CD4-positive, alpha-beta memory T cell (primary cell): ENCODE results near the gene DENND5A. TPM values are rescaled to one million over a fixed set of nuclear protein-coding genes. Genes with fewer than 3 reads are reported as not detected.
A peak's percentile ranks its signal among the peaks of the same experiment; 100 is the strongest.

ENCODE experiments used
- CTCF ChIA-PET: fragments of 350-600 bp; sonication (Branson Sonifier 250); formaldehyde crosslinking; loops from one replicate; lab custom pipeline; 2021; ENCODE audit warnings: inconsistent platforms; ENCODE audit not compliant: partially characterized antibody; lab: Charles Lee
- POLR2A ChIA-PET: fragments of 350-600 bp; sonication (Branson Sonifier 250); formaldehyde crosslinking; loops from one replicate; lab custom pipeline; 2021; ENCODE audit not compliant: partially characterized antibody; lab: Charles Lee
- DNase-seq, 5 donors: peaks; one replicate each; pipeline versions ENCODE4 v3.0.0 to v3.0.0-alpha.2; 2020 to 2022; ENCODE audit warnings: mixed read lengths in 1 of 5
- H3K27ac ChIP-seq: one replicate; pipeline ENCODE4 v1.7.0; 2013; ENCODE audit warnings: low read depth, low read length
- H3K27me3 ChIP-seq: 2 replicates; pipeline ENCODE4 v1.7.0; 2013; ENCODE audit warnings: mild to moderate bottlenecking, low read length, moderate library complexity; ENCODE audit not compliant: insufficient read depth
- H3K36me3 ChIP-seq: 2 replicates; pipeline ENCODE4 v1.7.0; 2013; ENCODE audit warnings: mild to moderate bottlenecking, low read length, moderate library complexity; ENCODE audit not compliant: insufficient read depth
- H3K4me1 ChIP-seq: 2 replicates; pipeline ENCODE4 v1.7.0; 2013; ENCODE audit warnings: mild to moderate bottlenecking, low read length, moderate library complexity; ENCODE audit not compliant: insufficient read depth
- H3K4me3 ChIP-seq, 2 donors: one replicate each; pipeline ENCODE4 v1.7.0; 2013; ENCODE audit warnings: low read length in 2 of 2, mild to moderate bottlenecking in 1 of 2
- H3K9me3 ChIP-seq, 2 donors: one replicate each; pipeline ENCODE4 v1.7.0; 2013; ENCODE audit warnings: low read length in 2 of 2, control low read depth in 1 of 2; ENCODE audit not compliant: control insufficient read depth in 1 of 2
- H3K27ac Mint-ChIP-seq, 7 donors: one replicate each; pipeline ENCODE4 v1.8.0; 2020 to 2021; ENCODE audit warnings: mixed read lengths in 7 of 7, mild to moderate bottlenecking in 6 of 7, inconsistent platforms in 3 of 7, moderate library complexity in 3 of 7
- H3K27me3 Mint-ChIP-seq, 2 donors: one replicate each; pipeline ENCODE4 v1.8.0; 2020 to 2021; ENCODE audit warnings: mixed read lengths in 2 of 2
- H3K36me3 Mint-ChIP-seq, 2 donors: one replicate each; pipeline ENCODE4 v1.8.0; 2020 to 2021; ENCODE audit warnings: mixed read lengths in 2 of 2, inconsistent platforms in 1 of 2, mild to moderate bottlenecking in 1 of 2
- H3K4me1 Mint-ChIP-seq, 4 donors: one replicate each; pipeline ENCODE4 v1.8.0; 2020 to 2021; ENCODE audit warnings: mixed read lengths in 4 of 4, mild to moderate bottlenecking in 1 of 4
- H3K4me3 Mint-ChIP-seq, 8 donors: one replicate each; pipeline ENCODE4 v1.8.0; 2020 to 2021; ENCODE audit warnings: mixed read lengths in 8 of 8, mild to moderate bottlenecking in 7 of 8, moderate library complexity in 6 of 8, inconsistent platforms in 3 of 8
- H3K9me3 Mint-ChIP-seq, 8 donors: one replicate each; pipeline ENCODE4 v1.8.0; 2020 to 2021; ENCODE audit warnings: mixed read lengths in 8 of 8, mild to moderate bottlenecking in 5 of 8, inconsistent platforms in 3 of 8, moderate library complexity in 1 of 8
- intact Hi-C: fragments of 100-400 bp; cut with micrococcal nuclease; formaldehyde crosslinking; loops from one replicate; pipeline ENCODE4 v1.15.1; 2023
- polyA plus RNA-seq, 2 donors: library from polyadenylated mRNA; unstranded; fragments of 300-500 nt; fragmentation: Illumina TruSeq; gene quantifications; one replicate each; pipeline ENCODE4 v1.2.3, GENCODE V29; 2021
- total RNA-seq, 2 experiments: library from RNA; stranded (reverse); gene quantifications; one replicate each; pipeline ENCODE4 v1.2.3, GENCODE V29; 2021

The DENND5A gene
- total and polyA plus RNA-seq, 4 experiments from 2014 or later, result 14.5 to 61.9 (median 49.1) TPM

DNA sequence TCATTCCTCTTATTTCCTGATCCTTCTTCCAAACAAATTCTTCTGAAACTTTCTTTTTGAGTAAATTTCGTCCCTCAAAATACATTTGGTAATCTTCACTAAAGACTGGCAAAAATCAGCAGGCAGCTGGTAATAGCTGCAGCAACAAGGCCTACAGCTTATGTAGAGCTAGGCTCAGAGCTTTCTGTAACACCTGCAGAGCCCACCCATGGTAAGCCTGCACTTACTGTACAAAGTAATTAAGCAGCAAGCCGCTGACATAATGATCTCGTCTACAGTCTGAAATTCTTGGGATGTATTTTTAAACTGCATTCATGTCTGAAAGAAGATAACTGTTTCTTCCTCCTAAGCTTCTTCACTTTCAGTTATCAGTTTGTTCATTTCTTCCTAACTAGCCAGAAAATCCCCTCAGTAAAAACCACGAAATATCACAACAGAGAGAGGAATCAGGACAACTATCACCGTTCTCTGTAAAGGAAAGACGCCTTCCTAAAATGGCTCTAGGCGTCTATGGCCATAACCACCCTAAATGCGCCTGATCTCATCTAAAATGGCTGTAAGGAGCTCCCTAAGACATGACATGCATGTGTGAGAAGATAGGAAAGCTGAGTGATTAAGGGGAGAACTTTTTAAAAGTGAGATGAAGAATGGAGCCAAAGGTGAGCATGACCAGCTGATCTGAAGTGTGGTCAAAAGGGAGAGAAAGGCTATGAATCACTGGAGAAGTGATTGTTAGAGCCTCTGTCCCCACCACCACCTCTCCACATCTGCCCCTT lies 56.2 kb downstream of the DENND5A start:
- ChIA-PET CTCF (interaction anchor here (1.3 to 1.4 kb wide), 2 partner anchors 14 to 298 kb away, joined by 3 to 4 read pairs; no protein-coding TSS in a partner anchor), POLR2A (no interaction called here)
- Mint-ChIP-seq H3K9me3 (no peaks in the 10 kb centered on the region), H3K27ac (peak overlapping the region in 3 of 7 donors; percentile 1 to 8 (median 2)), H3K36me3 (peaks cover under 1 to 1% of the 10 kb centered on the region in 2 donors), H3K4me3 (peak overlapping the region in 4 of 8 donors; percentile 1 to 23 (median 12)), H3K4me1 (peaks cover 24 to 44% (median 38%) of the 10 kb centered on the region in 4 donors), H3K27me3 (no peaks in the 10 kb centered on the region)
- intact Hi-C loops, result loop anchor here (5.0 kb wide), 1 partner anchor 43 kb away; no protein-coding TSS in a partner anchor
- H3K36me3 ChIP-seq, result no peaks in the 10 kb centered on the region
- no peak for DNase-seq
- H3K27ac ChIP-seq, result no peak overlapping the region
- peaks cover 37% of the 10 kb centered on the region for H3K4me1 ChIP-seq
- H3K9me3 ChIP-seq, result no peaks in the 10 kb centered on the region
- no peak overlapping the region for H3K4me3 ChIP-seq
- H3K27me3 ChIP-seq, result no peaks in the 10 kb centered on the region

GRCh38 chr11:9207229-9207628 lies 57.9 kb downstream of the DENND5A start:
- no peaks in the 10 kb centered on the region for H3K27me3 ChIP-seq
- no peak for DNase-seq
- H3K4me3 Mint-ChIP-seq, result no peak overlapping the region
- no peaks in the 10 kb centered on the region for H3K9me3 Mint-ChIP-seq
- H3K27me3 Mint-ChIP-seq, result no peaks in the 10 kb centered on the region
- peaks cover 21 to 39% (median 34%) of the 10 kb centered on the region in 4 donors for H3K4me1 Mint-ChIP-seq
- peak overlapping the region in 1 of 7 donors; percentile 47 for H3K27ac Mint-ChIP-seq
- no peaks in the 10 kb centered on the region for H3K36me3 ChIP-seq
- no peak overlapping the region for H3K27ac ChIP-seq
- peaks cover 12 to 15% of the 10 kb centered on the region in 2 donors for H3K36me3 Mint-ChIP-seq
- H3K9me3 ChIP-seq, result no peaks in the 10 kb centered on the region
- ChIA-PET CTCF (interaction anchor here (1.9 kb wide), 1 partner anchor 300 kb away, joined by 5 read pairs; no protein-coding TSS in a partner anchor), POLR2A (no interaction called here)
- H3K4me1 ChIP-seq, result peaks cover 28% of the 10 kb centered on the region
- intact Hi-C loops, result loop anchor here (5.0 kb wide), 1 partner anchor 45 kb away; no protein-coding TSS in a partner anchor
- no peak overlapping the region for H3K4me3 ChIP-seq

GRCh38 chr11:9206496-9206895 lies 58.7 kb downstream of the DENND5A start:
- H3K27ac Mint-ChIP-seq, result no peak overlapping the region
- DNase-seq, result no peak
- no peak overlapping the region for H3K27ac ChIP-seq
- no peak overlapping the region for H3K4me3 Mint-ChIP-seq
- ChIA-PET POLR2A (no interaction called here), CTCF (interaction anchor here (1.9 kb wide), 1 partner anchor 300 kb away, joined by 5 read pairs; no protein-coding TSS in a partner anchor)
- no peaks in the 10 kb centered on the region for H3K27me3 ChIP-seq
- H3K36me3 Mint-ChIP-seq, result peaks cover 13 to 18% of the 10 kb centered on the region in 2 donors
- peaks cover 22 to 31% (median 30%) of the 10 kb centered on the region in 4 donors for H3K4me1 Mint-ChIP-seq
- H3K36me3 ChIP-seq, result no peaks in the 10 kb centered on the region
- H3K9me3 Mint-ChIP-seq, result no peaks in the 10 kb centered on the region
- no peaks in the 10 kb centered on the region for H3K27me3 Mint-ChIP-seq
- intact Hi-C loops, result loop anchor here (5.0 kb wide), 1 partner anchor 46 kb away; no protein-coding TSS in a partner anchor
- H3K9me3 ChIP-seq, result no peaks in the 10 kb centered on the region
- no peak overlapping the region for H3K4me3 ChIP-seq
- H3K4me1 ChIP-seq, result peaks cover 26% of the 10 kb centered on the region

DNA sequence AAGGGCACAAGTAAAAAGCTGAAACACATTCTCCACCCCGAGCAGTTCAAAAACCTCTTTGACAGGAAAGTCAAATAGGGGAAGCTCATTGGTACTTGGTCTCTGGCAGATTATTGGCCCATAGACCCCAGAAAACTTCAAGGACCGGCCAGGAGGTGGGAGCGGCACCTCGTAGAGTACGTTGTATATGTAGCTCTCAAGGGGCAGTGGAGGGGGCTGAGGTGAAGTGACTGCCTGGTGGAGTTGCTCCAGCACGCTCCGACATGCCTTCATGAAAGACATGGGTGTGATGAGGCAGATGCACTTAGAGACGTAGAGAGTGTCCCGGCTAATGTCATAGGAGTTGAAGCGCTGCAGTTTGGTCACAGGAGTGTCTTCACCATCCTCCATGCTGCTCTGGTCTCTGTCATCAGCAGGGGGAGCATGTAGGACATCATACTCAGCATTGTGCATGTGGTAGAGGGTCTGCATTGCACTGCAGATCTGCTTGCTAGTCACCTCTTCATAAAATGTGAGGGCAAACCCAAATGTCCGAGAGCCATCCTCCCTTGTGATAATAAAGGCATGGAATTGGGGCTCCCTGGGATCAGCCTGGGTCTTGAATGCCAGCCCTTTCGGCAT lies 61.3 kb downstream of the DENND5A start:
- no peaks in the 10 kb centered on the region for H3K36me3 ChIP-seq
- Mint-ChIP-seq H3K27me3 (no peaks in the 10 kb centered on the region), H3K36me3 (peaks cover 14 to 21% of the 10 kb centered on the region in 2 donors), H3K4me1 (peaks cover 4 to 11% (median 6%) of the 10 kb centered on the region in 4 donors), H3K9me3 (no peaks in the 10 kb centered on the region), H3K27ac (peak overlapping the region in 3 of 7 donors; percentile 16 to 47 (median 21)), H3K4me3 (no peak overlapping the region)
- no peak overlapping the region for H3K27ac ChIP-seq
- ChIA-PET CTCF (interaction anchor here (0.8 to 1.4 kb wide), 3 partner anchors 61 to 302 kb away, joined by 3 to 4 read pairs (median 3); partner anchors contain the start of gene DENND5A), POLR2A (interaction anchor here (0.5 to 1.3 kb wide), 4 partner anchors 77 to 256 kb away, joined by 3 to 4 read pairs (median 3); partner anchors contain the start of gene ZNF143)
- peaks cover 7% of the 10 kb centered on the region for H3K4me1 ChIP-seq
- intact Hi-C loops, result loop anchor here (5.0 kb wide), 1 partner anchor 84 kb away; no protein-coding TSS in a partner anchor
- peak in 3 of 5 donors; percentile 1 to 10 (median 5) for DNase-seq
- no peak overlapping the region for H3K4me3 ChIP-seq
- no peaks in the 10 kb centered on the region for H3K9me3 ChIP-seq
- no peaks in the 10 kb centered on the region for H3K27me3 ChIP-seq

- Histone ChIP-seq H3K9me3 (no peaks in the 10 kb centered on the region), H3K27ac (no peak overlapping the region), H3K36me3 (no peaks in the 10 kb centered on the region), H3K4me3 (no peak overlapping the region), H3K4me1 (no peaks in the 10 kb centered on the region), H3K27me3 (no peaks in the 10 kb centered on the region)
- no peak overlapping the region for H3K27ac Mint-ChIP-seq
- no peak for DNase-seq
- no peaks in the 10 kb centered on the region for H3K27me3 Mint-ChIP-seq
- POLR2A ChIA-PET, result no interaction called here
- H3K4me3 Mint-ChIP-seq, result no peak overlapping the region
- intact Hi-C loops, result loop anchor here (5.0 kb wide), 1 partner anchor 86 kb away; no protein-coding TSS in a partner anchor
- CTCF ChIA-PET, result no interaction called here
- peaks cover 14 to 21% of the 10 kb centered on the region in 2 donors for H3K36me3 Mint-ChIP-seq
- H3K9me3 Mint-ChIP-seq, result no peaks in the 10 kb centered on the region
- peaks cover 0 to 5% (median under 1%) of the 10 kb centered on the region in 4 donors for H3K4me1 Mint-ChIP-seq
These were observed 63.6 kb downstream of the DENND5A start for GRCh38 chr11:9201372-9202162.

GRCh38 chr11:9200471-9200870 lies 64.7 kb downstream of the DENND5A start:
- Histone ChIP-seq H3K9me3 (no peaks in the 10 kb centered on the region), H3K36me3 (no peaks in the 10 kb centered on the region), H3K4me3 (no peak overlapping the region), H3K27me3 (no peaks in the 10 kb centered on the region), H3K4me1 (no peaks in the 10 kb centered on the region), H3K27ac (no peak overlapping the region)
- Mint-ChIP-seq H3K27ac (no peak overlapping the region), H3K36me3 (peaks cover 14 to 21% of the 10 kb centered on the region in 2 donors), H3K4me3 (no peak overlapping the region), H3K27me3 (no peaks in the 10 kb centered on the region), H3K4me1 (peaks cover 0 to 5% (median under 1%) of the 10 kb centered on the region in 4 donors), H3K9me3 (no peaks in the 10 kb centered on the region)
- ChIA-PET CTCF (no interaction called here), POLR2A (no interaction called here)
- DNase-seq, result no peak
- intact Hi-C loops, result loop anchor here (5.0 kb wide), 1 partner anchor 87 kb away; no protein-coding TSS in a partner anchor
